Stimulated activated CD8-positive, alpha-beta memory T cell treated with anti-CD3 and anti-CD28 coated beads, Interleukin-2, amount 100 ng/mL, for 48 hours (primary cell): Measurements from ENCODE around the gene AKNAD1.

Experiments used
- DNase-seq, 2 donors: peaks; one replicate each; pipeline ENCODE4 v3.0.0-alpha.2; 2020; ENCODE audit warnings: low read depth in 2 of 2

The AKNAD1 gene

DNA sequence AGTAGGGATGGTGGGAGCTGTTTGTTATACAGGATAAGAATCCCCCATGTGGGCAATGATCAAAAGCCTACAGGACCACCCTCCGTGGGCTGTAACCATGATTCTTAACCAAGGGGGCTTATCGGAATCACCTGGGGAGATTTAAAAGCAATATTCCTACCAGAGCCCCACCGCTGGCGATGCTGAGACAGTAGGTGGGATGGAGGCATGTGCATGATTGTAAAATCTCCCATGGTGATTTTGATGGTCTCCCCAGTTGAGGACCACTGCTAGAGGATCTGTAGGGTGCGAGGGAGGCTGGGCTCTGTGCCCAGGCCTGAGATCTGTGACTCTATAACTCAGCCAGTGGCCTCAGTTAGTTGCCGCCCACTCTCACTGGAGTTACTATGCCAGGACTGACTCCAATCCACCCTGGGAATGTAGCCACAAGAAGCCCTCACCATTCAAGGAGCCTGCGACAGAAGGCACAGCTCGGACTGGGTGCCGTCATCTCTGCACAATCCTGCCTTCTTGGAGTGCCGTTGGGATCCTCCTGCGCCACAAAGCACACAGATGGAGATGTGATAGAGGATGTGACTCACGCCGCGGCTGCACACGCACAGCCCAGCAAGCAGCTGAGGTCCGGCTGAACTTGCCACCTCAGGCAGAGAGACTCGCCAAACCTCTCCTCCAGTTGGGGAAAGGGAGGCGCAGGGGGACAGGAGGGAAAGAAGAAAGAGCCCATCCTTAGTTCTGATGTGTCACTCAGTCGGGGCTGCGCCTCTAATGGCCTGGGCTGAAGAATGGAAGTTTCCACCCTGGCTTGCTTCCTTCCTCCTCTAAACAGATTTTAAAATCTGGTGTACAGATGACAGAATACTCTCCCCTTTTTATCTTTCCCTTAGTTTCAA lies 26.5 kb downstream of the AKNAD1 start:
- DNase-seq: no peak

DNA sequence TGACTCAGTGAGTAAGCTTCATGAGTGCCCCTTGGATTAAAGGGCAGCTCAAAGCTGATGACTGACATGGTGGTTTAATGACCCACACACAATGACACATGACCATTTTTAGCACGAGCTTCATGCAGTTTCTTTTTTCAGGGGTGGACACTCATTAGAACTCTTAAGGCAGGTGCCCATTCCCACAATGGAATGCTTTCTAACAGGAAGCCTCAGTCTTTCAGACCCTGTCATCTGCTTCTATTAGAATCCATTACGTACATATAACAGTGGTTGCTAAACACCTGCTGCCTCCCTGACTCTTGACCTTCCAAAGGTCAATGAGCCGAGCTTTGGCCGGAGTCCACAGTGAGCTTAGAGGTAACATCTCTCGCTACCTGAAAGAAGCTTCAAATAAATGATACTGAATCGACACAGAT lies 27.4 kb downstream of the AKNAD1 start:
- no peak for DNase-seq

DNA sequence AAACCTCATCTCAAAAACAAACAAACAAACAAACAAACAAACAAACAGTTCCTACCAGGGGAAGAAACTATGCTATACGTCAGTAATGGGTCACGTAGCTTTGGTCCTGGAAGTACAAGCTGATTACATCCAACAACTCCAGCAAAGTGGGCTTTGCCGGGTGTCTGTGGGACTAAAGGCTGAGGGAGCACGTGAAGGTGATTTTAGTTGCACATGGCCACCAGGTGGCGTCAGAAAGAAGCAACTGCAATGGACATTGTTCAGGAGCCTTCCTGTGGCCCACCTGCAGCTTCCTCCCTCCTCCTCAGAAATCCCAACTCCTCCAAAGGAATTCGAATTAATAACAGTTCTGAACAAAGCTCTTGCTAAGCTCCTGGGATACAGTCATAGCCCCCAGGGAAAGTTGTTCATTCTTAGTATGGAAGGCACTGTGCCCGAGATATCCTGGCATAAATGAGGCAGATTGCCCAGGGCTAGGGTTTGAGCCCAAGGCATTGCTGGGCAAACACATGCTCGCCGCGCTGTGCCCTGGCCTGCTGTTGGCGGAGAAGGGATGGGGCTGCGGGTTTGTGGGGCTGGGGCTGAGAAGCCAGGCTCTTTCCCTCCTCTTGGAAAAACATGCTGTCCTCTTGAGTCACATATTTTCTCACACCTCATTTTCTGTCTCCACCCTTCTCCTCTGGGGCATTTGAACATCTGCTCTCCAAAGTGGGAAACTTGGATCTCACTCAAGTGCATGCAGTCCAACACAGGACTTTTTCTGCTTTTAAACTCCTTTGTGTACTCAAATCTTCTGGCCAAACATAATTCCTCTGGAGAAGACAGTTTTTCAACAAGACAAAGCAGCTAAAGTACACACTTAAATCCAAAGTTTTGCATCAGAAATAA lies 28.6 kb downstream of the AKNAD1 start:
- peak; percentile 32 to 52 for DNase-seq

DNA sequence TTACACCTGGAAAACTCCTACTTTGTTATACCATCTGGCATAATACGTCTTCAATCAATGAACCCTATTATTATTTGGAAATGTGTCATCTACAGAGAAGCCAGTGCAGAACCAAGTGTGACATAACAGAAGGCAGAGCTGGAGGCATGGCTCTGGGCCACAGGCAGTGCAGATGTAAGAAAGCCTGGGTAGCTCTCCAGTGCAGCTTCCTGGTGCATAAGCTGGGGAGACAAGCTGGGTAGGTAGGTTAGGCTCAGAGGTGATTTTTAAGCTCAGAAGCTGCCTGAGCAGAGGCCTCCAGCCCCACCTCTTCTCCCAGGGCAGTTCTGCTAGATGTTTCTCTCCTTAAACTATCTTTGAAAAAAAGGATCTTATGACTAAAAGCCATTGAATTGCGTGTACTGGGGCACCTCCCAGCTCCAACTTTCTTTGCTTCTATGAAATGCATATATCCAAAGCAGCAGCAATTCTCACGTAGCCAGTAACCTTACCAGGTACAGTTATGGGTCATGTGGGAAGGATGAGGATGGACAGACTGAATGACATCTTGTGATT lies 30.7 kb downstream of the AKNAD1 start:
- DNase-seq: no peak

DNA sequence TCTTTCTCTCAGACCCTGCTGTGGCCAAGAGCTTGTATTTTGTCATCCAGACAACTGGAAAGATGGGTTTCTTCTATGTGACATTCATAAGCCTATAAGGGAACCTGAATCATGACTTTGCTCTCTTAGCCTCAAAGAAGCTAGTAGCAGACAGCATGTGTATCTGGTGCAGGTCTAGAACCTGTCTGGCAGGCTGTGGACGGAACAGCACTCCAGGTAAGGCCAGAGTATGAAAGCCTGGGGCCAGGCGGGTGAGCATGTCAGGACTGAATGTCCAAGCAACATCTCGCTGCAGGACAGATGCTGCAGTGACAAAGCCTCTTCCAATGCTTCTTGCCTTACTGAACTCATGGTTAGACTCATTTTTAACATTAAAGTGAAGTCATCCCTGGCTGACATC lies 32.8 kb downstream of the AKNAD1 start:
- no peak for DNase-seq

DNA sequence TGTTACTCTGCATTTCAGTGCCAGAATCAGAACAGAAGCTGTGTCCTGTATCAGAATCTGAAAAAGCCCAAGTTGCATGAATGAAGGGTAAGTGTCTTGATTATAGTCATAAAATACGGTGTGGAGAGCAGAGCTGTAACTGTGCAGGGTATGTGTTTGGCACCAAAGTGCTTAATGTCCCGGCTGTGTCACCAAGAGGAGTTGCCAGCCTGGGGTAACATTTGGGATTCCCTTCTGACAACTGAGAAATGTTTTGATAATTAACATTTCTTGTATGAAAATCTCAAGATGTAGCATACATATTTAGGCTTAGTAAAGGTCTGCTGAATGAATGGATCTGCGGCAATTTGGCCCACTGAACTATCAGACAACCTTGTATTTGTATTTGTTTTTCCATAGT lies 33.3 kb downstream of the AKNAD1 start:
- DNase-seq: no peak

DNA sequence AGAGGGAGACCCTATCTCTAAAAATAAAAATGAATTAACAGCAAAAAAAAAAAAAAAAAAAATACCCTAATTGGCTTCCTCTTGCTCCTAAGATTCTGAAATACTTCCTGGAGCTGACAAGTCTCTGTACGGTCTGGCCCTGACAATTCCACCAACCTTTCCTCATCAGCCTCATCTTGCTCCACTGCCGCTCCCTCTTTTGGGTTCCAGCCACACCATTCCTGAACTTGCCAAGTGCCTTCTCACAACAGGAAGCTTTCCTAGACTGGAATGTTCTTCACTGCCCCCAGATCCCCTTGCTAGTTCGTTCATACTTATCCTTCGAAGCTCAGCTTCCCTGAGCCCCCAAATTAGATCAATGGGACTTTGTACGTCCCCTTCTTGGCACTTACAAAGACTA lies 37.0 kb downstream of the AKNAD1 start:
- DNase-seq: no peak

DNA sequence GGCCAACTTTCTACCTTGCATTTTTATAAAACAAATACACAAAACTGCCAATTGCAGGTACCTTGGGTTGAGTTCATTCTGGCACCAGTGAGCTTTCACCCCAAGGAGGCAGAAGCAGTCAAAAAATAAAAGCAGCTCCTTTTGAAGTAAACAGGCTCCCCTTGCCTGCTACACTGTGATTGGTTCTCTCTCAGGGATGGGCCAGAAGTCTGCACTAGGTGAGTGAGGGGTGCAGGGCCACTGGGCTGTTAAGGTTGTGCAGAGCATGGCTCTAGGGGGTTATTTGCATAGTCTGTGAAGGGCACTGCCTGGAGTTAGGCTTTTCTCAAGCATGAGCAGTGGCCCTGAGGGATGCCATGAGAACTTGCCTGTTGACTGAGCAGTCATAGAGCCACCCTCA lies 39.1 kb downstream of the AKNAD1 start:
- no peak for DNase-seq

DNA sequence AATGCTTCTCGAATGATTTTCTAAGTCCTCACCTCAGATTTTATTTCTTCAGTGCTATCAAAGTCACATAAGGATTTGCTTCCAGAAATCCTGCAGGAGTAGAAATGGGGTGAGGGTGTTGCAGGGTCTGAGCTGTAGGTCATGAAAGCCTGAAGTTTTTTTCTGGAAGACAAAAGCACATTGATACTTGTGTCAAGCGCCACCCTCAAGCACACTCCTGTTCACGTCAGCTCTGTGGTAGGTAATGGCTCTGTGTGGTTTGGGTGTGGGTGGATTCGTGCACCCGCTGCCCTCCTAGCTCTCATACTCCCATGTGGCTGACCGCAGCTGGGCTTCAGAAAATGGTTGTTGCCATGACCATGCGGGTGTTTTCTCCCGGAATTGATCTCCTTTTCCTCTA lies 39.9 kb downstream of the AKNAD1 start:
- DNase-seq: no peak

DNA sequence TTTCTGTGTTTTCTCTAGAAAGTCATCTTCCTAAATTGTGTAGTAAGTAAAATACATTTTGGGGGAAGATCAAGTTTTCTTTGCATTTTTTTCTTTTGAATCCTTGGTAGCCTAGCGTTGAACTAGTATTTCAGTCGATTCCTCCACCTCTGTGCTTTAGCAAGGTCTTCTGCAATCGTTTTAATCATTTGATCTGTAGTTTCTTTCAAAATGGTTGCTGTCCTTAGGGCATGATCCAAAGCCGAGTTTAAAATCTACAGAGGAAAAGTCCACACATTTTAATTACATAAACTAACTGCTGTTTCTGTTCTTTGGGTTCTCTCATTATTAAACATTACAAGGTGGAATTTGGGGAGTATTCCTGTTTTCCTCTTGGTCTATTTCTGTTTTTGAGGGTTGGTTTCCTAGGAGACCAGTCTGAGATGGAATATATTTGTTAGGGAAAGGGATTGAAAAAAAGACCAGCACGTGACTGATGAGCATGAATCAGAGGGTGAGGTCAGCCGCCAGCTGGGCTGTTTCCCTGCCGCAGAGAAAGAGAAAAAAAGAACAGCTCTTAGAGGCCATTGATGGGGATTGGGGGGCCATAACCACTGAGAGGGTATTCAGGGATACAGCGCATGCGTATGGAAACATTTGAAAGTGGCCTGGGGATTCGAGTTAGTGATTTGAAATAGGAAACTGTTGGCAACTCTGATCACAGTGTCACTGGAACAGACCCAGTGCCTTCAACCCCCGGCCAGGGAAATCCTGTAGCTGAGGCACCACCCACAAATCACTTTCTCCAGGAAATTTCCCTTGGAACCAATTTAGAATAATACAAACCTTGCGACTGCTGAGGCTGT lies 40.6 kb downstream of the AKNAD1 start:
- DNase-seq: no peak

DNA sequence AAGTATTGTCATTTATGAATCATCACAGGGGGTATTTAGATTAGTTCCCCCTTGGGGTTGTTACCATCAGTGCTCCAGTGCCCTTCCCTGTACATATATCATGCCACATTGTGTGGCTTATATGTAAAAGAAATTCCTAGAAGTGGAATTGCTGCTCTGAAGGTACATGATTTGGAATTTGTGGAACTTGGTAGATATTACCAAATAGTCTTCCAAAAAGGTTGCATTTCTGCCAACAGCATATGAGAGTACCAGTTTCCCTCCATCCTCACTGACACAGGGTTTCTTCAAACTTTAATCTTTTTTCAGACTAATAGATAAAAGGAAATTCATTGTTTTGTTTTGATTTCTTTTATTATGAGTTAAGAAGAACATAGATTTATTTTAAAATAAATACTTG lies 41.3 kb downstream of the AKNAD1 start:
- DNase-seq: no peak

DNA sequence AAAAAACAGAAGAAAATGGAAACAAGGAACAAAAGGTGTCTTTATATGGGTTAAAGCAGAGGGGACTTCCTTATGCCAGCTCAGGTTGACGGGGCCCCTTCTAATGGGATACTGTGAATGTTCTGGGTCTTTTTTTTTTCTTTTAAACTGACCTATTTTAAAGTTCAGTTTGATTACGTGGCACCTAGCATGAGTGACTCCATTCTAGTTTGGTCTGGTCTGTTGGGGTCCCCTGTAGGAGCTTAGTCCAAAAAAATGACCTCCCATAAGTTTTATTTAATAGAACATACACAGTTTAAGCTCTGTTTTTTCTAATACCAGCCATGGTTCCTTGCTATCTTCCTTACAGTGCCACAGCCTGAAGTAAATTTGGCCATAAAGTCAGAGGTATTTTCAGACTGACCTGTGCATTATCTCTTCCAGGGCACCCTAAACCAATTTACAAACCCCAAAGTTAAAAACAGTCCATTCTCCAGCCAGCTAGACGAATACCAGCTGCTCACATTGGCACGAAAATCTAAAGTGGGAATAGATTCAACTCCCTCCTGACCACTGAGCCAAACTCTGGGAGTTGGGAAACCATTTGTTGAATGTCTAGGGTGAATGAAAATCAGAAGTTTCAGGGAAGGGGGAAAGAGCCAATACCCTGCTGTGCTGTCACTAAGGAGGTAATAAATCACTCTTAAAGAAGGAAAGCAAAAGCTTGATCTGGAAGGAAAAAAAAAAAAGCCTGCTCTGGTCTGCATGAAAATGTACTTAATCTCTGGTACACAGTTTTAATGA lies 42.4 kb downstream of the AKNAD1 start:
- no peak for DNase-seq

DNA sequence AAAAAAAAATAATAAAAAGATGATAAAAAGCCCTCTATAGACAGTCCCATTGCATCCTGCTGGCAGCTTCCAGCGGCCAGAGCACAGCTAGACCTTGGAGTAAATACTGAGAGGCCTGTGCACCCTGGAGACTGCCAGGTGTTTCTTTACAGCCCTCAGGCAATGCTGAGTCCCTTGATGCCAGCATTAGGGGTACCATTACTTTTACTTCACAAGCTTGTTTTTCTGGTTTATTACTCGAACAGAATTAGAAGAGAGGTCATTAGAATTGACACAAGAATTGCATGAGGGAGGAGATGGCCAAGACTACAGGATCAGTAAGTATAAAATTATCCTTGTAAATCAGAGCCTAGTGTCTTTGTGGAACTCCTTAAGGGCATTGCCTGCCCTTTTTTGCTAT lies 43.6 kb downstream of the AKNAD1 start:
- no peak for DNase-seq

DNA sequence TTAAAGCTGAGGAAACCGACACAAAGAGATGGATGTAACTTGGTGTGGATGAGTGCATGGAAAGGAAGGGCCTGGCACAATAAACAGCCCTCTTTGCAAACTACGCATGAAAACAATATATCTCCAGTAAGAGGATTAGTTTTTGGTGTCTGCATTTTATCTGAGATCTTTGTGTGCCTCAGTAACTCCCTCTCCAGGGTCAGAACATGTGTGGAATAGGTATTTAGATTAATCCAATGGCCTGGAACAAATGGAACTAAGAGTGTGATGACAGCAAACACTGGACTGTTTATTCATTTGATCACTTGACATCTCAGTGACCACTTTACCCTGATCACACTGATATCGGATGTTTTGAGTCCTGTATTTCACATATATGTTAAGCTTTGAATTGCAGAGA lies 45.3 kb downstream of the AKNAD1 start:
- no peak for DNase-seq

DNA sequence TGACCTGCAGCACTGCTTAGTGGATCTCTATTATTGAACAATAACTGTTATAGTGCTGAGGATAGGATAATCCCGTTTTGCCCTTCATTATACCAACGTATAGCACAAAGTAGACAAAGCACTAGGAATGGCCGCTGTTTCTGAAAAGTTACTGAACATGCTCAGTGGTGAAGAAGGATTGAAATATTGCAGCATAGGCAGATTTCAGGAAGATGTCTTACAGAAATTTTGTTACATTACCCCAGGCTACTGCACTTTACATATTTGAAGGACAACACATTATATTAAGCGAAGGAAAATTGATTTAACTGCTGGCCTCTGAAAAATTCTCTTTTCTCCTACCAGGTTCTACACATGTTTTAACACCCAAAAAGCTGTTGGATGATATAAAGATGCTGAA lies 48.5 kb downstream of the AKNAD1 start:
- DNase-seq: no peak

DNA sequence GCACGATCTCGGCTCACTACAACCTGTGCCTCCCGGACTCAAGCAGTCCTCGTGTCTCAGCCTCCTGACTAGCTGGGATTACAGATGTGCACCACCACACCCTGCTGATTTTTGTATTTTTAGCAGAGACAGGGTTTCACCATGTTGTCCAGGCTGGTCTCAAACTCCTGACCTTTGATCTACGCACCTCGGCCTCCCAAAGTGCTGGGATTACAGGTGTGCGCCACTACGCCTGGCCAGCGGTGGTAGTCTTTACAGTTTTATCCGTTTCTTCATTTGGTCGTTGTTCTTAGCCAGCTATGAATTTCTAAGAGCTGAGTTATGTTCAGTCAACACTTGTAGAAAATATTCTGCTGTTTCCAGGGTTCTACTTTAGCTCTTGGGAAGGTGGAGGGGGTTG lies 53.3 kb downstream of the AKNAD1 start:
- no peak for DNase-seq

DNA sequence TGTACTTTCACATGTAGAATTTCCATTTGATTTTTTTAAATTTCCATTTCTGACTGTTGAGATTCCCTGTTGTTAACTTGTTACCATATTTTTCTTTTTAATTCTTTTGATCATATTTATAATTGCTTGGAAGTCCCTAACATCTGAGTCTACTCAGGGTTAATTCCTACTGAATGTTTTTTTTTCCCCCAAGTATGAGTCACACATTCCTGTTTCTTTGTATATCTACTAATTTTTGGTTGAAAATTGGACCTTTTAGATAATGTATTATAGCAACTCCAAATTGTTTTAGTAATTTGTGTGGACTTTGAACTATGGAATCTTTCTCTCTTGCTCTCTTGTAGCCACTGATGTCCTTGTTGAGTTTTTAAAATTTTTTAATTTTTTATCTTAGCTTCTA lies 55.8 kb downstream of the AKNAD1 start:
- DNase-seq: no peak

DNA sequence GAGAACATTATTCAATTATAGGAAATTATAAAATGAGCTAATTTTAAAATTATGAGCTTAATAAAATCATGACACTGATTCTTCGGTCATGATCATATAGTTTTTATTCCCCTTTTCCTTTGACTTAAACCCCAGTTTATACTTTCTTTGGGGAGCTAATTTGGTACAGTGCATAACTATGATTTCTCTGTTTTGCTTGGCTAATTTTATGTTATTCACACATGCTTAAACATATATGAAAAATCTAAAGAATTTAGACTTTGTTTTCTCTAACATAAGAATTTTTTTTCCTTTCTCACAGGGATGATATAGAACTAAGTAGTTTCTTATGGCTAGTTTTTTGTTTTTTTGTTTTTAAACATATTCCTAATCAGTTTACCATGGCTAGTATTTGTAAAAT lies 57.9 kb downstream of the AKNAD1 start:
- DNase-seq: no peak

DNA sequence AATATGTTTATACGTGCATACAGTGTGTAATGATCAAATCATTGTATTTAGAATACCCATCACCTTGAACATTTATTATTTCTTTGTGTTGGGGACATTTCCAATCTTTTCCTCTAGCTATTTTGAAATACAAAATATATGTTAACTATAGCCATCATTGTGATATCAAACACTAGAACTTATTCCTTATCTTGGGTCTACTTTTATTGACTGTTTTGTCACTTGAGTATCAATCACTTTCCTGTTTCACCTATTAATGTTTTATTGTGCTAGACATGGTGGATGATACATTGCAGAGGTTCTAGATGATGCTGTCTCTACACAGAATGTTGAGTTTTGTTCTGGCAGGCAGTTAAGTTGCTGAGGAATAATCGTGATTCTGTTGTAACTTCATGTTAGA lies 64.5 kb downstream of the AKNAD1 start:
- DNase-seq: no peak

DNA sequence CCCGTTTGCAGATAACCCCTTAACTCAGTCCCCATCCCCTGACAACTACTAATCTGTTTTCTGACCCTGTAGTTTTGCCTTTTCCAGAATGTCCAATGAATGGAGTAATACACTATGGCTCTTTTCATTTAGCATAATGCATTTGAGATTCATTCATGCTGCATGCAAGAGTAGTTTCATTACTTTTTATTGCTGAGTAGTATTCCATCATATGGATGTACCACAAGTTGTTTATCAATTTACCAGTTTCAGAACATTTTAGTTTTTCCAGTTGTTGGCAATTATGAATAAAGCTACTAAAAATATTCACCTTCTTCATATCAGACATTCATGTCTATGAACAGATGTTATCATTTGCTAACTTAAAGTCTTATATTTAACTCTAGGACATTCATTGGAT lies 65.1 kb downstream of the AKNAD1 start:
- no peak for DNase-seq

DNA sequence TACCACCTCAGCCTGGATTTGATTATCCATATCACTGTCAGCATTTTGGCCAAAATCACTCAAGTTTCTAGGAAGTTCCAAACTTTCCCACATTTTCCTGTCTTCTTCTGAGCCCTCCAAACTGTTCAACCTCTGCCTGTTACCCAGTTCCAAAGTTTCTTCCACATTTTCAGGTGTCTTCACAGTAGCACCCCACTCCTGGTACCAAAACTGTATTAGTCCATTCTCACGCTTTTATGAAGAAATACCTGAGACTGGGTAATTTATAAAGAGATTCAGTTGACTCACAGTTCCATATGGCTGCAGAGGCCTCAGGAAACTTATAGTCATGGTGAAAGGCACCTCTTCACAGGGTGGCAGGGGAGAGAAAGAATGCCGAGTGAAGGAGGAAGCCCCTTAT lies 71.0 kb downstream of the AKNAD1 start:
- DNase-seq: no peak
